Measurements from ENCODE around the gene GORASP1. TPM values are rescaled to one million over a fixed set of nuclear protein-coding genes. Genes with fewer than 3 reads are reported as not detected.

Gene GORASP1
- total and polyA plus RNA-seq, 2 experiments from 2014 or later = 10.3 to 38.3 TPM

DNA sequence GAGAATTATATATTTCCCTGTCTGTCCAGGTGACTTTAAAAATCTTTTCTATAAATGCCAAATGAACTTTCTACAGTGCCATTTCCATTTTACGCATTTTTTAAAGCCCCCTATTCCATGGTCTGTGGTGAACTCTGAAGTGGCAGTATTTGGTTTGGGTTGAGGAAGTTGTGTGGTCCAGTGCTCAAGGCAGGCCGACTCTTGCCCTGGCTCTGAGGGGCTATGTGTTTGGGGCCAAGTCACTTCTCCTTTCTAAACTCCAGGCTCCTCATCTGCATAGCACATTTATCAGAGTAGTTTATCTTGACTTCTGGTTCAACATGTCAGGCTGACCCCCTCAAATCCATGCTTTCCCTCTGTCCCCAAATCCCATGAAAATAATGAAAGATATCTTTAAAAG, 14.2 kb upstream of the GORASP1 start (continued):
- TF ChIP-seq, protein P1, sequence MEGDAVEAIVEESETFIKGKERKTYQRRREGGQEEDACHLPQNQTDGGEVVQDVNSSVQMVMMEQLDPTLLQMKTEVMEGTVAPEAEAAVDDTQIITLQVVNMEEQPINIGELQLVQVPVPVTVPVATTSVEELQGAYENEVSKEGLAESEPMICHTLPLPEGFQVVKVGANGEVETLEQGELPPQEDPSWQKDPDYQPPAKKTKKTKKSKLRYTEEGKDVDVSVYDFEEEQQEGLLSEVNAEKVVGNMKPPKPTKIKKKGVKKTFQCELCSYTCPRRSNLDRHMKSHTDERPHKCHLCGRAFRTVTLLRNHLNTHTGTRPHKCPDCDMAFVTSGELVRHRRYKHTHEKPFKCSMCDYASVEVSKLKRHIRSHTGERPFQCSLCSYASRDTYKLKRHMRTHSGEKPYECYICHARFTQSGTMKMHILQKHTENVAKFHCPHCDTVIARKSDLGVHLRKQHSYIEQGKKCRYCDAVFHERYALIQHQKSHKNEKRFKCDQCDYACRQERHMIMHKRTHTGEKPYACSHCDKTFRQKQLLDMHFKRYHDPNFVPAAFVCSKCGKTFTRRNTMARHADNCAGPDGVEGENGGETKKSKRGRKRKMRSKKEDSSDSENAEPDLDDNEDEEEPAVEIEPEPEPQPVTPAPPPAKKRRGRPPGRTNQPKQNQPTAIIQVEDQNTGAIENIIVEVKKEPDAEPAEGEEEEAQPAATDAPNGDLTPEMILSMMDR (conservative IDR thresholded peaks at IDR 0.05; ENCODE audit: low read depth in 2 of 2) = no peak

DNA sequence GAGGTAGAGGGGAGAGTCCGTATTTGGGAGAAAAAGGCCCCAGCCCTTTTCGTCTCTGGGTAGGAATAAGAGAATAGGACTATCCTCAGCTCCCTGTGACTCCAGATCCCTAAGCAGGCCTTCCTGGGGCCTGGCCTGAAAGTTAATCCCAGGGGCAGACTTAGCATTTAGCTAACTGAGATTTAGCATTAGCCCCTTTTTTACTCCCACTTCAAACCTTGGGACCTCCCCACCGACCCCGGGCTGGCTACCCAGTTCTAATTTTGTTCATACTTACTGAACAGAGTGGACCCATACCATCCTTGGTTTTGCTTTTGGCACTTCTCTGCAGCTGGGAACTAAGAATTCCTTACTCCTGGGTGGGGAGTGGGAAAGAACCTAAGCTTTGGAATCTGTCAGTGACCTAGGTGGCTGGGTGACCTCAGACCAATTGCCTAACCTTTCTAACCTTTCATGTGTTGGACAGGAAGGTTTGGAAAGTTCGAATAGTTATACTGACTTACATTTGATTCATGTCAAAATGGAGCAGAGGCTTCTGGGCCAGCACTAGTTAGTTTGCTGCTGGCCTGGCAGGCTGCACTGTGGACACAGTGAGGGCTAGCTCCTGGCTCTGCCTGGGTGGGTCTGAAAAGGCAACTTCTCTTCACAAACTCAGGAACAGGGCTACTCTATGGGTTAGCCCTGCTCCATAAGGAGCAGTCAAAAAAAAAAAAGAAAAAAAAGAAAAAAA, 11.7 kb upstream of the GORASP1 start:
- Histone ChIP-seq H3K4me1 (ENCODE audit: insufficient read depth) (no peaks in the 10 kb centered on the region), H3K79me2 (replicated peaks; ENCODE audit: insufficient read depth) (no peaks in the 10 kb centered on the region), H3K9me2 (ENCODE audit: insufficient read depth) (no peaks in the 10 kb centered on the region), H3K27me3 (ENCODE audit: insufficient read depth) (no peaks in the 10 kb centered on the region), H3K27ac (ENCODE audit: low read depth) (no peak overlapping the region), H4K20me1 (replicated peaks; ENCODE audit: insufficient read depth) (no peaks in the 10 kb centered on the region), H2AFZ (no peak overlapping the region), H3K4me2 (no peak overlapping the region), H3K36me3 (ENCODE audit: insufficient read depth) (no peaks in the 10 kb centered on the region), H3K4me3 (no peak overlapping the region), H3F3A (replicated peaks; ENCODE audit: low read depth) (no peaks in the 10 kb centered on the region)
- Mint-ChIP-seq H3K4me1 (no peaks in the 10 kb centered on the region), H3K27ac (no peak overlapping the region), H3K4me3 (no peak overlapping the region), H3K36me3 (ENCODE audit: low read depth) (no peaks in the 10 kb centered on the region; the same call in 2 of the 3 replicates), H3K9me3 (no peaks in the 10 kb centered on the region), H3K27me3 (ENCODE audit: insufficient read depth, low read depth, poor library complexity) (no peaks in the 10 kb centered on the region)
- DNase-seq (ENCODE audit: low spot score) = no peak
- ATAC-seq = no peak
- TF ChIP-seq, protein P1 (conservative IDR thresholded peaks at IDR 0.05; ENCODE audit: low read depth in 2 of 2) = no peak
- TF ChIP-seq POLR2AphosphoS5 (IDR thresholded peaks at IDR 0.05; ENCODE audit: low read depth) (no peak), CREB1 (CRISPR knock-in tag; IDR thresholded peaks at IDR 0.05; ENCODE audit: low read depth) (no peak), NANOG (IDR thresholded peaks at IDR 0.05; ENCODE audit: borderline replicate concordance) (no peak), ZNF331 (CRISPR knock-in tag; IDR thresholded peaks at IDR 0.05; ENCODE audit: low read depth) (no peak), EZH2phosphoT487 (IDR thresholded peaks at IDR 0.05; ENCODE audit: unreplicated experiment) (no peak), JUNB (IDR thresholded peaks at IDR 0.05; ENCODE audit: unreplicated experiment) (no peak)
- TF ChIP-seq, protein P2, sequence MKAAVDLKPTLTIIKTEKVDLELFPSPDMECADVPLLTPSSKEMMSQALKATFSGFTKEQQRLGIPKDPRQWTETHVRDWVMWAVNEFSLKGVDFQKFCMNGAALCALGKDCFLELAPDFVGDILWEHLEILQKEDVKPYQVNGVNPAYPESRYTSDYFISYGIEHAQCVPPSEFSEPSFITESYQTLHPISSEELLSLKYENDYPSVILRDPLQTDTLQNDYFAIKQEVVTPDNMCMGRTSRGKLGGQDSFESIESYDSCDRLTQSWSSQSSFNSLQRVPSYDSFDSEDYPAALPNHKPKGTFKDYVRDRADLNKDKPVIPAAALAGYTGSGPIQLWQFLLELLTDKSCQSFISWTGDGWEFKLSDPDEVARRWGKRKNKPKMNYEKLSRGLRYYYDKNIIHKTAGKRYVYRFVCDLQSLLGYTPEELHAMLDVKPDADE (IDR thresholded peaks at IDR 0.05) = no peak
